DMS53 (cell line): ENCODE measurements around the gene STKLD1.
"Not testable (repeated sequence)": the region's sequence is repeated elsewhere in the genome, so short reads cannot be mapped to it uniquely, and the experiment has no call there.

ENCODE experiments used
- DNase-seq: peaks from one replicate; lab custom pipeline; 2025; lab: John Stamatoyannopoulos, UW

The STKLD1 gene

GRCh38 chr9:133362359-133363044 is 13.7 kb upstream of the STKLD1 start:
- no peak for DNase-seq

- DNase-seq, result no peak
Measured at GRCh38 chr9:133366435-133366834, 9.7 kb upstream of the STKLD1 start.

- DNase-seq, result no peak
Measured at GRCh38 chr9:133367221-133367620, 8.9 kb upstream of the STKLD1 start.

- DNase-seq, result no peak
Measured at GRCh38 chr9:133367778-133368177, 8.4 kb upstream of the STKLD1 start.

- peak; percentile 57 for DNase-seq
Measured at GRCh38 chr9:133368249-133368881, 7.8 kb upstream of the STKLD1 start.

- DNase-seq, result no peak
Measured at GRCh38 chr9:133369422-133369821, 6.7 kb upstream of the STKLD1 start.

GRCh38 chr9:133369933-133370332 is 6.2 kb upstream of the STKLD1 start:
- DNase-seq, result no peak

- no peak for DNase-seq
Measured at GRCh38 chr9:133370685-133371084, 5.5 kb upstream of the STKLD1 start.

GRCh38 chr9:133371261-133371711 is 4.9 kb upstream of the STKLD1 start:
- no peak for DNase-seq

- DNase-seq, result no peak
Measured at GRCh38 chr9:133372144-133372543, 4.0 kb upstream of the STKLD1 start.

- no peak for DNase-seq
Measured at GRCh38 chr9:133374612-133375115, 1.5 kb upstream of the STKLD1 start.

- peak; percentile 72 for DNase-seq
Measured at GRCh38 chr9:133375116-133375723, 946 bp upstream of the STKLD1 start.

GRCh38 chr9:133377280-133377679 is 1.1 kb downstream of the STKLD1 start:
- not testable (repeated sequence) for DNase-seq

GRCh38 chr9:133377721-133378216 is 1.6 kb downstream of the STKLD1 start:
- DNase-seq, result peak; percentile 59

- DNase-seq, result no peak
Measured at GRCh38 chr9:133378408-133378962, 2.3 kb downstream of the STKLD1 start.

- no peak for DNase-seq
Measured at GRCh38 chr9:133379153-133380086, 3.3 kb downstream of the STKLD1 start.

- no peak for DNase-seq
Measured at GRCh38 chr9:133380734-133381133, 4.6 kb downstream of the STKLD1 start.

- DNase-seq, result no peak
Measured at GRCh38 chr9:133382507-133383141, 6.5 kb downstream of the STKLD1 start.

GRCh38 chr9:133383438-133383837 is 7.3 kb downstream of the STKLD1 start:
- no peak for DNase-seq

- DNase-seq, result no peak
Measured at GRCh38 chr9:133384736-133385321, 8.7 kb downstream of the STKLD1 start.

- DNase-seq, result no peak
Measured at GRCh38 chr9:133385452-133385851, 9.3 kb downstream of the STKLD1 start.
